HEK293T (cell line): ENCODE results near the gene CLINT1.

Experiments used
- BHLHE40 ChIP-seq: fragments of 450-650 bp; IDR thresholded peaks from 2 replicates; pipeline ENCODE4 v1.6.1; 2016; ENCODE audit warnings: mild to moderate bottlenecking, moderate library complexity, borderline replicate concordance
- CTBP1 ChIP-seq: fragments of 450-650 bp; IDR thresholded peaks from 2 replicates; pipeline ENCODE4 v1.6.1; 2016; ENCODE audit warnings: borderline replicate concordance
- ELF4 ChIP-seq: fragments of 450-650 bp; IDR thresholded peaks from 2 replicates; pipeline ENCODE4 v1.6.1; 2017; ENCODE audit warnings: antibody characterized with exemption
- FOXA1 ChIP-seq: fragments of 450-650 bp; IDR thresholded peaks from 2 replicates; pipeline ENCODE4 v1.6.1; 2016; ENCODE audit warnings: mild to moderate bottlenecking
- FOXK2 ChIP-seq: fragments of 450-650 bp; IDR thresholded peaks from 2 replicates; pipeline ENCODE4 v1.6.1; 2016; ENCODE audit warnings: mild to moderate bottlenecking
- FOXM1 ChIP-seq: fragments of 450-650 bp; IDR thresholded peaks from 2 replicates; pipeline ENCODE4 v1.6.1; 2017; ENCODE audit warnings: mild to moderate bottlenecking, borderline replicate concordance
- HDGF ChIP-seq: fragments of 450-650 bp; IDR thresholded peaks from 2 replicates; pipeline ENCODE4 v1.6.1; 2017; ENCODE audit warnings: antibody characterized with exemption, borderline replicate concordance
- L3MBTL2 ChIP-seq: fragments of 450-650 bp; conservative IDR thresholded peaks from 2 replicates; pipeline ENCODE4 v1.6.1; 2016; ENCODE audit warnings: mild to moderate bottlenecking
- LEF1 ChIP-seq: fragments of 450-650 bp; IDR thresholded peaks from 2 replicates; pipeline ENCODE4 v1.6.1; 2017; ENCODE audit warnings: mild to moderate bottlenecking, borderline replicate concordance
- NFRKB ChIP-seq: fragments of 450-650 bp; IDR thresholded peaks from 2 replicates; pipeline ENCODE4 v1.6.1; 2016; ENCODE audit warnings: mild to moderate bottlenecking, moderate library complexity
- SP1 ChIP-seq: fragments of 450-650 bp; IDR thresholded peaks from 2 replicates; pipeline ENCODE4 v1.6.1; 2017
- TARDBP ChIP-seq: fragments of 450-650 bp; IDR thresholded peaks from 2 replicates; pipeline ENCODE4 v1.6.1; 2016
- ZNF384 ChIP-seq: fragments of 450-650 bp; IDR thresholded peaks from 2 replicates; pipeline ENCODE4 v1.6.1; 2016

- TF ChIP-seq ELF4: no peak
- TF ChIP-seq FOXK2: no peak
- TF ChIP-seq NFRKB: no peak
- TF ChIP-seq TARDBP: no peak
- no peak for TF ChIP-seq ZNF384
- no peak for TF ChIP-seq BHLHE40
- no peak for TF ChIP-seq FOXA1
- TF ChIP-seq L3MBTL2: no peak
- no peak for TF ChIP-seq LEF1
- TF ChIP-seq HDGF: no peak
- no peak for TF ChIP-seq SP1
- TF ChIP-seq FOXM1: no peak
- TF ChIP-seq CTBP1: no peak
Observed at GRCh38 chr5:157874861-157875260, 15.9 kb upstream of the CLINT1 start.
